Body of pancreas (tissue), 4 donors: Measurements from ENCODE around the gene HSBP1L1.

Experiments used
- POLR2A ChIP-seq, 3 donors: fragments of 450-650 bp; IDR thresholded peaks; one replicate each; pipeline ENCODE4 v1.6.1; 2016; ENCODE audit warnings: antibody characterized with exemption in 3 of 3, mild to moderate bottlenecking in 2 of 3
- TF ChIP-seq, protein P1 (sequence below), 7 experiments: fragments of 450-650 bp in 4 of 7; fragments of 200-600 bp in 3 of 7; sonication (generic) in 3 of 7; IDR thresholded peaks; one replicate each; pipeline ENCODE4 v1.5.1; 2016 to 2019; ENCODE audit warnings: antibody characterized with exemption in 7 of 7

DNA sequence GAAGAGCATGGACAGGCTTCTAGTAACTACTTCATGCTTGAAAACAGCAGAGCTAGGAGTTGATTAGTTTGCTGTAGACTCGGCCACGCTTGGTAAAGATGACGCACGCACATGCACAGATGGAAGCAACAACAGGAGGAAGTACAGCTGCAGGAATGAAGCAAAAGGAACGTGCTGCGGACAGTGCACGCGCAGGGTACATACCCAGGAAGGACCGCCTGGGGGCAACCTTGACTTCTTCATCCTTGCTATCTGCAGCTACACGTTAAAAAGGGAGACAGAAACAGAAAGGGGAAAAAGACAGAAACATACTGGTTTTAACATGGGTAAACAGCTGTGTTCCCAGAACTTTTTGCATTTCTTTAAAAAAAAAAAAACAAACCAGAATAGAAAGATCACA, 30.7 kb upstream of the HSBP1L1 start:
- no peak for TF ChIP-seq POLR2A (IDR thresholded peaks at IDR 0.05)
- TF ChIP-seq, protein P1, sequence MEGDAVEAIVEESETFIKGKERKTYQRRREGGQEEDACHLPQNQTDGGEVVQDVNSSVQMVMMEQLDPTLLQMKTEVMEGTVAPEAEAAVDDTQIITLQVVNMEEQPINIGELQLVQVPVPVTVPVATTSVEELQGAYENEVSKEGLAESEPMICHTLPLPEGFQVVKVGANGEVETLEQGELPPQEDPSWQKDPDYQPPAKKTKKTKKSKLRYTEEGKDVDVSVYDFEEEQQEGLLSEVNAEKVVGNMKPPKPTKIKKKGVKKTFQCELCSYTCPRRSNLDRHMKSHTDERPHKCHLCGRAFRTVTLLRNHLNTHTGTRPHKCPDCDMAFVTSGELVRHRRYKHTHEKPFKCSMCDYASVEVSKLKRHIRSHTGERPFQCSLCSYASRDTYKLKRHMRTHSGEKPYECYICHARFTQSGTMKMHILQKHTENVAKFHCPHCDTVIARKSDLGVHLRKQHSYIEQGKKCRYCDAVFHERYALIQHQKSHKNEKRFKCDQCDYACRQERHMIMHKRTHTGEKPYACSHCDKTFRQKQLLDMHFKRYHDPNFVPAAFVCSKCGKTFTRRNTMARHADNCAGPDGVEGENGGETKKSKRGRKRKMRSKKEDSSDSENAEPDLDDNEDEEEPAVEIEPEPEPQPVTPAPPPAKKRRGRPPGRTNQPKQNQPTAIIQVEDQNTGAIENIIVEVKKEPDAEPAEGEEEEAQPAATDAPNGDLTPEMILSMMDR (IDR thresholded peaks at IDR 0.05) = peak; percentile 32 to 75 (median 60)
